NOMO-1 (cell line): ENCODE results near the gene THAP8.
"Not testable (repeated sequence)": the region's sequence is repeated elsewhere in the genome, so short reads cannot be mapped to it uniquely, and the experiment has no call there.

Experiments
- DNase-seq, 2 experiments: peaks; one replicate each; lab custom pipeline; 2025; ENCODE audit not compliant: unreplicated experiment in 2 of 2; lab: John Stamatoyannopoulos, UW

THAP8 gene

GRCh38 chr19:36068810-36069499, 14.9 kb upstream of the THAP8 start:
- not testable (repeated sequence) for DNase-seq

GRCh38 chr19:36067681-36068080, 13.6 kb upstream of the THAP8 start:
- no peak for DNase-seq

GRCh38 chr19:36064826-36065225, 10.7 kb upstream of the THAP8 start:
- DNase-seq = no peak

GRCh38 chr19:36061367-36061766, 7.3 kb upstream of the THAP8 start:
- no peak for DNase-seq

- no peak for DNase-seq
Observed at GRCh38 chr19:36060430-36060829, 6.3 kb upstream of the THAP8 start.

- no peak for DNase-seq
Observed at GRCh38 chr19:36059180-36059910, 5.3 kb upstream of the THAP8 start.

GRCh38 chr19:36058481-36059179, 4.5 kb upstream of the THAP8 start:
- no peak for DNase-seq

- DNase-seq = peak; percentile 94 to 97
Observed at GRCh38 chr19:36054733-36055686, 925 bp upstream of the THAP8 start, which contains the start of gene WDR62. TSS of gene WDR62 (plus strand) at chr19:36054897. CDS start at chr19:36054972, 75 bp downstream.

GRCh38 chr19:36051637-36052036, 2.4 kb downstream of the THAP8 start:
- DNase-seq = no peak

- DNase-seq = no peak
Observed at GRCh38 chr19:36051236-36051635, 2.8 kb downstream of the THAP8 start.

GRCh38 chr19:36049080-36049698, 4.9 kb downstream of the THAP8 start:
- DNase-seq = no peak

- DNase-seq = no peak
Observed at GRCh38 chr19:36047835-36048234, 6.2 kb downstream of the THAP8 start.

- no peak for DNase-seq
Observed at GRCh38 chr19:36046443-36047050, 7.5 kb downstream of the THAP8 start.

- DNase-seq = no peak
Observed at GRCh38 chr19:36043952-36044351, 10.1 kb downstream of the THAP8 start.

- DNase-seq = no peak
Observed at GRCh38 chr19:36041831-36042230, 12.3 kb downstream of the THAP8 start.

GRCh38 chr19:36041092-36041491, 13.0 kb downstream of the THAP8 start:
- not testable (repeated sequence) for DNase-seq

- DNase-seq = no peak
Observed at GRCh38 chr19:36040495-36040894, 13.6 kb downstream of the THAP8 start.

GRCh38 chr19:36032251-36033104, 21.6 kb downstream of the THAP8 start, which contains the start of gene CLIP3:
TSS of gene CLIP3 (minus strand) at chr19:36032873. CDS start at chr19:36032357, 516 bp downstream.
- no peak for DNase-seq

GRCh38 chr19:36031308-36031707, 22.8 kb downstream of the THAP8 start:
- DNase-seq = no peak
